MM.1S (cell line): Measurements from ENCODE around the gene AP5B1.

Experiments used
- DNase-seq: peaks from one replicate; pipeline ENCODE4 v3.0.0-alpha.2; 2015
- H2AFZ ChIP-seq: fragments of 300-600 bp; sonication (generic); 2 replicates; pipeline ENCODE4 v1.6.0; 2016; ENCODE audit warnings: antibody characterized with exemption, low read length
- H3F3A ChIP-seq: fragments of 300-600 bp; sonication (generic); 2 replicates; pipeline ENCODE4 v1.6.1; 2016; ENCODE audit warnings: mild to moderate bottlenecking, antibody characterized with exemption, low read length, moderate library complexity, mixed read lengths; ENCODE audit not compliant: insufficient read depth
- H3K27ac ChIP-seq: fragments of 300-600 bp; sonication (generic); 2 replicates; pipeline ENCODE4 v1.5.1; 2016; ENCODE audit warnings: mild to moderate bottlenecking, low read length
- H3K27me3 ChIP-seq: fragments of 300-600 bp; sonication (generic); replicated peaks from 2 replicates; pipeline ENCODE4 v1.6.0; 2016; ENCODE audit warnings: low read length; ENCODE audit not compliant: insufficient read depth
- H3K36me3 ChIP-seq: fragments of 300-600 bp; sonication (generic); replicated peaks from 2 replicates; pipeline ENCODE4 v1.6.1; 2016; ENCODE audit warnings: mild to moderate bottlenecking, low read length, mixed read lengths; ENCODE audit not compliant: insufficient read depth
- H3K4me1 ChIP-seq: fragments of 300-600 bp; sonication (generic); 2 replicates; pipeline ENCODE4 v1.6.1; 2016; ENCODE audit warnings: low read length, mixed read lengths
- H3K4me2 ChIP-seq: fragments of 300-600 bp; sonication (generic); 2 replicates; pipeline ENCODE4 v1.6.0; 2016; ENCODE audit warnings: low read depth, low read length
- H3K4me3 ChIP-seq: fragments of 300-600 bp; sonication (generic); 2 replicates; pipeline ENCODE4 v1.5.1; 2016; ENCODE audit warnings: low read length, mixed read lengths
- H3K79me2 ChIP-seq: fragments of 300-600 bp; sonication (generic); 2 replicates; pipeline ENCODE4 v1.6.1; 2016; ENCODE audit warnings: mixed run types, low read length, mixed read lengths
- H3K9ac ChIP-seq: fragments of 300-600 bp; sonication (generic); 2 replicates; pipeline ENCODE4 v1.6.1; 2016; ENCODE audit warnings: low read length, mixed read lengths
- H3K9me2 ChIP-seq: fragments of 300-600 bp; sonication (generic); replicated peaks from 2 replicates; pipeline ENCODE4 v1.6.1; 2016; ENCODE audit warnings: mild to moderate bottlenecking, low read length, mixed read lengths; ENCODE audit not compliant: insufficient read depth
- H3K9me3 ChIP-seq: fragments of 300-600 bp; sonication (generic); replicated peaks from 2 replicates; pipeline ENCODE4 v1.6.1; 2016; ENCODE audit warnings: mild to moderate bottlenecking, low read length, mixed read lengths; ENCODE audit not compliant: insufficient read depth
- H4K20me1 ChIP-seq: fragments of 300-600 bp; sonication (generic); 2 replicates; pipeline ENCODE4 v1.6.1; 2016; ENCODE audit warnings: mild to moderate bottlenecking, low read length, moderate library complexity, mixed read lengths; ENCODE audit not compliant: insufficient read depth
- CTCF ChIP-seq: fragments of 300-600 bp; sonication (generic); IDR thresholded peaks from 2 replicates; pipeline ENCODE4 v1.5.1; 2016; ENCODE audit warnings: antibody characterized with exemption, low read length, mixed read lengths
- EZH2 ChIP-seq: fragments of 300-600 bp; sonication (generic); optimal IDR thresholded peaks from 2 replicates; pipeline ENCODE3; 2017; ENCODE audit warnings: low read depth, mild to moderate bottlenecking, antibody characterized with exemption, low read length, mixed read lengths
- EZH2phosphoT487 ChIP-seq: fragments of 300-600 bp; sonication (generic); IDR thresholded peaks from 2 replicates; pipeline ENCODE4 v1.6.1; 2018; ENCODE audit warnings: antibody characterized with exemption, low read length

Gene AP5B1

GRCh38 chr11:65782816-65783228, 2.0 kb upstream of the AP5B1 start:
- Histone ChIP-seq H3F3A (peaks cover 19% of the 10 kb centered on the region), H3K9me3 (no peaks in the 10 kb centered on the region), H3K9me2 (no peaks in the 10 kb centered on the region), H3K9ac (no peak overlapping the region), H3K27ac (no peak overlapping the region), H2AFZ (peak overlapping the region; percentile 48; the same call in 1 of the 2 replicates), H3K27me3 (peaks cover 24% of the 10 kb centered on the region), H3K36me3 (peaks cover 4% of the 10 kb centered on the region; the same call in 1 of the 2 replicates), H4K20me1 (no peaks in the 10 kb centered on the region; the same call in 1 of the 2 replicates), H3K4me3 (no peak overlapping the region), H3K4me1 (peaks cover 20% of the 10 kb centered on the region), H3K79me2 (peaks cover 26% of the 10 kb centered on the region), H3K4me2 (peak overlapping the region; percentile 46; the same call in 1 of the 2 replicates)
- peak; percentile 43 for DNase-seq
- no peak for TF ChIP-seq CTCF
- no peak for TF ChIP-seq EZH2
- no peak for TF ChIP-seq EZH2phosphoT487

- Histone ChIP-seq H3K9ac (no peak overlapping the region), H3K9me3 (no peaks in the 10 kb centered on the region), H3K4me1 (peaks cover 20% of the 10 kb centered on the region), H3K4me2 (peak overlapping the region; percentile 46; the same call in 1 of the 2 replicates), H4K20me1 (no peaks in the 10 kb centered on the region; the same call in 1 of the 2 replicates), H3K4me3 (no peak overlapping the region), H3F3A (peaks cover 19% of the 10 kb centered on the region), H3K36me3 (peaks cover 4% of the 10 kb centered on the region; the same call in 1 of the 2 replicates), H3K27me3 (peaks cover 20% of the 10 kb centered on the region), H2AFZ (no peak overlapping the region), H3K79me2 (peaks cover 32% of the 10 kb centered on the region), H3K27ac (no peak overlapping the region), H3K9me2 (no peaks in the 10 kb centered on the region)
- no peak for TF ChIP-seq CTCF
- TF ChIP-seq EZH2 = no peak
- no peak for TF ChIP-seq EZH2phosphoT487
- DNase-seq = no peak
These were observed 1.4 kb upstream of the AP5B1 start for GRCh38 chr11:65781962-65782815.

- TF ChIP-seq EZH2 = no peak
- TF ChIP-seq CTCF = no peak
- no peak for TF ChIP-seq EZH2phosphoT487
- H3K9me3 ChIP-seq = no peaks in the 10 kb centered on the region
- H3K79me2 ChIP-seq = peaks cover 32% of the 10 kb centered on the region
- H2AFZ ChIP-seq = no peak overlapping the region
- H3F3A ChIP-seq = peaks cover 19% of the 10 kb centered on the region
- no peak overlapping the region for H3K4me2 ChIP-seq
- peaks cover 14% of the 10 kb centered on the region for H3K27me3 ChIP-seq
- H3K36me3 ChIP-seq = peaks cover 4% of the 10 kb centered on the region; the same call in 1 of the 2 replicates
- H3K9me2 ChIP-seq = no peaks in the 10 kb centered on the region
- no peak for DNase-seq
- peaks cover 20% of the 10 kb centered on the region for H3K4me1 ChIP-seq
- no peak overlapping the region for H3K9ac ChIP-seq
- no peak overlapping the region for H3K27ac ChIP-seq
- no peak overlapping the region; the same call in 1 of the 2 replicates for H3K4me3 ChIP-seq
- H4K20me1 ChIP-seq = no peaks in the 10 kb centered on the region; the same call in 1 of the 2 replicates
These were observed 581 bp upstream of the AP5B1 start for GRCh38 chr11:65781152-65781961.
